HG02981 (cell line): Measurements from ENCODE around the gene NMRK2.
"Not testable (repeated sequence)": the region's sequence is repeated elsewhere in the genome, so short reads cannot be mapped to it uniquely, and the experiment has no call there.

Experiments
- ATAC-seq: cut with Tn5 transposase; IDR thresholded peaks from one replicate; pipeline ENCODE4 v1.9.1; 2021; ENCODE audit warnings: mild to moderate bottlenecking, moderate library complexity; ENCODE audit not compliant: unreplicated experiment

Gene NMRK2

DNA sequence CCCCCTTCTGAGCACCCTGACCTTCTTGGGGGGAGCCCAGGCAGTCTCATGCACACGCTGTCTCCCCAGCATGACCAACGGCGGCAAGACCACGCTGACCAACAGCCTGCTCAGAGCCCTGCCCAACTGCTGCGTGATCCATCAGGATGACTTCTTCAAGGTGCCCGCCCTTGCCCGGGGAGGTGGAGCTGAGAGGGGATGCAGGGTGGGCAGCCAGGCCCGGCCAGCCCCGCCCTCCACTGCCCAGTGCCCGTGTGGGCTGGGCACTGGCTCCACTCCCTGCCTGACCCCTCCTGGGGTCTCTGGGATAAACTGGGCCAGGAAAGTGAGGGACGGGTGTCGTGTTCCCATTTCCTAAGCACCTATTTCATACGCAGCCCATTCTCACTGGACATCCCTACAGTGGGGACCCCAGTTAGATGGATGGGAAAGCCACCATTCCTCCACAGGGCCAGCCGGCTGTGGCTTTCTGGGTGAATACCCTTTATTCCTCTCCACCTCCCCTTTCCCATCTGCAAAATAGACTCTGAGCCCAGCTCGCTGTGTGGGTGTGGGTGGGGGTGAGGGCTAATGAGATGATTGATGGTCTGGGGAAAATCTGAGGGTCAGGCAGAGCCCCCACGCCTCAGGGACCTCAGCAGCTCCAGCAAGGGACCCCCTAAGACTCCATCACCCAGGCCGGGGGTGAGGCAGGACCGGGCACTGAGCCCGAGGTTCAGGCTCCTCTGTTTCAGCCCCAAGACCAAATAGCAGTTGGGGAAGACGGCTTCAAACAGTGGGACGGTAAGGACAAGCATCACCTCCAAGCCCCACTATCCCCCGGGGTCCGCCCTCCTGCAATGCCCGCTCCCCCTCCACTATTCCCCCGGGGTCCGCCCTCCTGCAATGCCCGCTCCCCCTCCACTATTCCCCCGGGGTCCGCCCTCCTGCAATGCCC, 3.9 kb downstream of the NMRK2 start:
- no peak for ATAC-seq

DNA sequence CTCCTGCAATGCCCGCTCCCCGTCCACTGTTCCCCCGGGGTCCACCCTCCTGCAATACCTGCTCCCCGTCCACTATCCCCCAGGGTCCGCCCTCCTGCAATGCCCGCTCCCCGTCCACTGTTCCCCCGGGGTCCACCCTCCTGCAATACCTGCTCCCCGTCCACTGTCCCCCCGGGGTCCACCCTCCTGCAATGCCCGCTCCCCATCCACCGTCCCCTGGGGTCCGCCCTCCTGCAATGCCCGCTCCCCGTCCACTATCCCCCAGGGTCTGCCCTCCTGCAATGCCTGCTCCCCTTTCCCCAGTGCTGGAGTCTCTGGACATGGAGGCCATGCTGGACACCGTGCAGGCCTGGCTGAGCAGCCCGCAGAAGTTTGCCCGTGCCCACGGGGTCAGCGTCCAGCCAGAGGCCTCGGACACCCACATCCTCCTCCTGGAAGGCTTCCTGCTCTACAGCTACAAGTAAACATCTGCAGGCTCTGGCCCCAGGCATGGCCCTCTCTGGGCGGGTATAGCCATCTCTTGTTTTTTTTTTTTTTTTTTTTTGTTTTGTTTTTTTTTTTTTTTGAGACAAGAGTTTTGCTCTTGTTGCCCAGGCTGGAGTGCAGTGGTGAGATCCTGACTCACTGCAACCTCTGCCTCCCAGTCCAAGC, 5.6 kb downstream of the NMRK2 start:
- not testable (repeated sequence) for ATAC-seq

DNA sequence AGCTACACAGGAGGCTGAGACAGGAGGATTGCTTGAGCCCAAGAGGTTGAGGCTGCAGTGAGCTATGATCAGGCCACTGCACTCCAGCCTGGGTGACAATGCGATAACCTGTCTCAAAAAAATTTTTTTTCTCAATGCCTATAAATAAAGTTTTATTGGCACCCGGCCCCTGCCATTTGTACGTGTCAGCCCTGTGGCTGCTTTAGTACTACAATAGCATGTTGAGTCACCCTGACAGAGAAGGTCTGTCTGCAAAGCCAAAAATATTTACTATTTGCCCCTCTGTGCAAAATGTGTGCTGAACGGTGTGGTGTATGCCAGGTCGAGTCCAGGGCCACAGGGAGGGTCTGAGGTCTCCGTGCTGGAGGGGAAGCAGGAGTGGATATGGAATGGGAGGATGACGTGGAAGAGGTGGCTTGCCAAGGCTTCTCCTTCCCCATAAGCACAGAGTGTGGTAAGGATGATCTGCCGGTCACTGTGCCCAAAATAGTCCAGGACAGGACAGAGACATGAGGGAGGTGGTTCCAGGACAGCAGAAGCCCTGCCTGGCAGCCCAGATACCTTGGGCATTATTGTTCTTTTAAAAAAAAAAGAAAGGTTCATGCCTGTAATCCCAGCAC, 10.0 kb downstream of the NMRK2 start:
- ATAC-seq: no peak

DNA sequence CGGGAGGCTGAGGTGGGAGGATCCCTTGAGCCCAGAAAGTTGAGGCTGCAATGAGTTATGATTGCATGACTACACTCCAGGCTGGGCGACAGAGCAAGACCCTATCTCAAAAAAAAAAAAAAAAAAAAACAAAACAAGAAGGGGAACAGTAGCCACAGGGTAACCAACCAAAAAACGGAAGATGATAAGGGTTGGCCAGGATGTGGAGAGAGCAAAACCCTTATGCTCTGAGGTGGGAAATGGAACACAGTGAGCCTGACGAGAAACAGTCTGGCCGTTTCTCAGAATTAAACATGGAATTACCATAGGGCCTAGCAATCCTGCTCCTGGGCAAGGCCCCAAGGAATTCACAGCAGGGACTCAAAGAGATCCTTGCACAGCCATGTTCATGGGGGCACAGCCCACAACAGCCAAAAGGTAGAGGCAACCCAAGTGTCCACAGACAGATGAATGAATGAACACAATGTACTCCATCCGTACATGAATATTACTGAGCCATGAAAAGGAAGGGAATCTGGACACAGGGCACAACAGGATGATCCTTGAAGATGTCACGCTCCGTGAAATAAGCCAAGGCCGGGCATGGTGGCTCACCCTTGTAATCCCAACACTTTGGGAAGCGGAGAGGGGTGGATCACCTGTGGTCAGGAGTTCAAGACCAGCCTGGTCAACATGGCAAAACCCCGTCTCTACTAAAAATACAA, 11.3 kb downstream of the NMRK2 start:
- no peak for ATAC-seq

DNA sequence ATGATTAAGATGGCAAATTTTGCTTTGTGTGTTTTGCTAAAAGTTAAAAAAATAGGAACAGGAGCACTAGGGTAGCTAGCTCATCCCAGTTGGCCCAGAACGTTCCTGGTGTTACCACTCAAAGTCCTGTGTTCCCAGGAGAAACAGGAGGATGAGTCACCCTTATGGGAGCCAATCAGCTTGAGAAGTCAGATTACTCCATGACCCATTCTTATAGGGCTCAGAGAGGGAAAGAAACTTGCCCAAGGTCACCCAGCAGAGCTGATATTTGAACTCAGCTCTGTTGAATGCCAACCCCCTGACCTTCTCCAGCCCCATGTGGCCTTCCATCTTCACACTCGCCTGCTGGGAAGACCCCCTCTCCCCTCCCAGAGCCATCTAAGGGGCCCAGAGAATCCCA, 13.0 kb downstream of the NMRK2 start:
- no peak for ATAC-seq

DNA sequence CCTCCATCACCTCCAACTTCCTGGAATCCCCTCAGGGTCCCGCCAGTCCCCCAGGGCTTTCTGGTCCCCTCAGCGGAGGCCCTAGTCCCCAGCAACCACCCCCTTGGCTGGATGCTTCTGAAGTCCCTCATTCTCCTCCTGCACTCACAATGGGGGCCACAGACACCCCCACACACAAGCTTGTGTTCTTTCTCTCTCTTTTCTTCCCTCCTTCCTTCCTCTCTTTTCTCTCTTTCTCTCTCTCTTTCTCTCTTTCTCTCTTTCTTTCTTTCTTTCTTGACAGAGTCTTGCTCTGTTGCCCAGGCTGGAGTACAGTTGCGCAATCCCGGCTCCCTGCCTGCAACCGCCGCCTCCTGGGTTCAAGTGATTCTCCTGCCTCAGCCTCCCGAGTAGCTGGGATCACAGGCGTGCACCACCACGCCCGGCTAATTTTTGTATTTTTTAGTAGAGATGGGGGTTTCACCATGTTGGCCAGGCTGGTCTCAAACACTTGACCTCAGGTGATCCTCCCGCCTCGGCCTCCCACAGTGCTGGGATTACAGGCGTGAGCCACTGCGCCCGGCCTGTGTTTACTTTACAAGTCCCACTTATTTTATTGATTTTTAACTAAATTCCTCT, 14.6 kb downstream of the NMRK2 start:
- ATAC-seq: not testable (repeated sequence)

DNA sequence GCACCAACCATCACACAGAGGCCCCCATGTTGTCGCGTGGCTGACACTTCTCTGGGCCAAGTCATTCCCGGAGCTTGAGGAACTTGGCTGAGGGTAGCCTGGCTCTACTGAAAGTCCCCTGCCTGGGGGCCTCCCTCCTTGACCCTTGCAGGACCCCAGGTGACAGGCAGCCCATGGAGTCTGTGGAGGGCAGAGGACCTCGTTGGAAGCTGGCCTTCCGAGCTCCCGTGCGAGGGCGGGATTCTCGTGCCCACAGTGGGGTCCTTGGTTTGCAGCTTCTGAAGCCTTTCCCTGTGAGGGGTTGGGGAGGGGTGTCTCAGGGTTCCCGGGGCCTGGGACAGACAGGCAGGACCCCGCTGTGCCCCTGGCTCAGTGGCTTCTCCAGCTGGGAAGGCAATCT, 16.4 kb downstream of the NMRK2 start:
- ATAC-seq: no peak

DNA sequence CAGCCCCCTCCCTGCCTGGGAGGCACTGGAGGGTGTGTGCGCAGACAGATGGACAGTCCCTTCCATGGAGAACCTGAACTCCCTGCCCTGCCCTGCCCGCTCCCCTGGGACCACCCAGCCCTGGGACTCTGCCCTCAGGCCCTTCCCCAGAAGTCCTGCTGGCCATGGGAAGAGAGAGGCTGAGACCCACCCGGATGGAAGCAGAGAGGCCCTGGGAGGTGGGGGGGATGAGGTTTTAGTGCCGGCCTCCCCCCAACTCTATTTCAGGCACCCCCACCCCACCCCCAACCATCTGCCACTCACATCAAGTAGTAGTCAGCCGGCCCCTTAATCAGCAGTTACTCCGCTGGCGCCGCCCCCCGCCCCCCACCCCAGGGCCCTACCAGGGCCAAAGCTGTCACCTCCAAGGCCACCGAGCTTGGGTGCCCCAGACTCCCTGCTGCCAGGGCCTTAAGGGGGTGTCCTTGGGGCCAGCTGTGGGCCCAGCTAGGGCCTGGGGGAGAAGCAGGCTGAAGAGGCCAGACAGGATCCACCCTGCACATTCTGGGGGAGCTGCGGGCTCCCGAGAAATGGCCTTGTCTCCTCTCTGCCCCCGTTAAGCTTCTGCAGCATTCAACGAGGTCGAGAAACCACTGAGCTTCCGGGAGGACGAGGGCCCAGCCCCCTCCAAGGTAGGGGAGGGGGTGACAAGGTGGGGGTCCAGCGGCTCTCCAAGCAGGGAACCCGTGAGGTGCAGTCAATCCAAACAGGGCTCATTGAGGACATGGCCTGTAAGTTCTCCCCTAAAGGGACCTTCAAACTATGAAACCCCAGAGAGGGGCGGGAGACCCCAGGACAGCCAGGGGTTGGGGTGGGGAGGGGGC, 17.4 kb downstream of the NMRK2 start:
- ATAC-seq: no peak

DNA sequence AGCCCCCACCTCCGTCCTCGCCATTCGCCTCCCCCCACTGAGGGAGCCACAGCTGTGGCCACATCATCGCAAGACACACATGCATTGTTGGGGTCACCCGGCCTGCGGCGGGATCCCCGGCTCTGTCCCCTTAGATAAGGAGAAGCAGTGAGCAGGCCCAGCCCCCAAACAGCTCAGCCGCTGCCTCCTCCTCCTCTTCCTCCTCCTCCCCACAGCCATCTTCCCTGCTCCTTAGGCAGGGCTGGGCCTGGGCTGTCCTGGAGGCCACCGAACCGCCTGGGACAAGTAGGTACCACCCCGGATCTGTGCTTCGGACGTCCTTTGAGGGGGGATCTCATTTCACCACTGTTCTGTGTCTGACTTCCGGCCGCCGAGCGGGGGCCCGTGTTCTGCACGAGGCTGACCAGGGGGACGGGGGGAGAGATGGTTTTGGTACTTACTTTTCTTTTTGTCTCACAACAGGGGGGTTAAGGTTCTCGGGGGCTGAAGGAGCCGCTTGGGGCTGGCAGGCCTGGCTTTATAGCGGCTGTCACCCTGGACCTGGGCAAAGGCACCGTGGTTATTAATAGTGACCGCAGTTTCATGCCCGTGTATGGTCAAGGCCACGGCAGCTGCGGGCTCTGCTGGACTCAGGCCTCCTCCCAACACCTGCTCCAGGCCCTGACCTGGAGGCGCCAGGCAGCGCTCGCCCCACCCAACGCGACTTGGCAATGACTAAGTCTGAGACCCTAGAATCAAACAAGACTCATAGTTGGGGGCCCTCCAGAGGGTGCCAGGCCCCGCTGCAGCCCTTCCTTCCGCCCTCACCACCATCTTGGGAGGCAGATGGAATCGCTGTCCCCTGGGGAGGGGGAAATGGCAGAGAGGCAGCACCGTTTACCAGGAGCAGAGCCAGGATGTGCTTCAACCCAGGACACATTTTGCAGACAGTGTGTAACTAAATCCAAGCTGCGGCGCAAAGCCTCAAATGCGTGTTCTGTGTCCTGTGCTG, 18.3 kb downstream of the NMRK2 start:
- no peak for ATAC-seq

DNA sequence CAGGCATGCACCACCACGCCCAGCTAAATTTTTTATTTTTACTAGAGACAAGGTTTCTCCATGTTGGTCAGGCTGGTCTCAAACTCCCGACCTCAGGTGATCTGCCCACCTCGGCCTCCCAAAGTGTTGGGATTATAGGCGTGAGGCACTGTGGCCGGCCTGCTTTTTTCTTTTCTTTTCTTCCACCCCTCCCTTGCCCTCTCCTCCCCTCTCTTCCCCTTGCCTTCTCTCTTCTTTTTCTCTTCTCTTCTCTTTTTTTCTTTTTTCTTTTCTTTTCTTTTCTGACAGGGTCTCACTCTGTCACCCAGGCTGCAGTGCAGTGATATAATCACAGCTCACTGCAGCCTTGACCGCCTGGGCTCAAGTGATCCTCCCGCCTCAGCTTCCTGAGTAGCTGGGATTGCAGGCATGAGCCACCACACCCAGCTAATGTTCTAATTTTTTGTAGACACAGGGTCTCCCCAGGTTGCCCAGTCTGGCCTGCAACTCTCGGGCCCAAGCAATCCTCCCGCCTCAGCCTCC, 19.9 kb downstream of the NMRK2 start:
- not testable (repeated sequence) for ATAC-seq

DNA sequence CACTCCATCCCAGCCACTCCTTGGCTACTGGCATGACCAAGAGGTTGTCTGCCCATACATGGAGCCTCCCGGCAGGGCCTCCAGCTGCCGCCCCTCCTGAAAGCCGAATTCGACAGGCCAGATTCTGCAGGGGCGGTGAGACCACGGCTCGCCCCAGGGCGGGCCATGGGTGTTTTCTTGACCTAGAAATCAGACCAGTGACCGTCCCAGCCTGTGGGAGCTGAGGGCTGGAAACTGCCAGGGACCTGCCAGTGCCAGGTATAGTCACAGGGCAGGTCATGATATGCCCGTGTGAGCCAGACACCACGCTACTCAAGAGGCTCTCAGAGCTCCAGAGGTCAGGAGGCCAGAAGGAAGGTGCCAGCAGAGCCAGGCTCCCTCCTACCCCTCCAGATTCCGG, 21.2 kb downstream of the NMRK2 start:
- ATAC-seq: no peak

DNA sequence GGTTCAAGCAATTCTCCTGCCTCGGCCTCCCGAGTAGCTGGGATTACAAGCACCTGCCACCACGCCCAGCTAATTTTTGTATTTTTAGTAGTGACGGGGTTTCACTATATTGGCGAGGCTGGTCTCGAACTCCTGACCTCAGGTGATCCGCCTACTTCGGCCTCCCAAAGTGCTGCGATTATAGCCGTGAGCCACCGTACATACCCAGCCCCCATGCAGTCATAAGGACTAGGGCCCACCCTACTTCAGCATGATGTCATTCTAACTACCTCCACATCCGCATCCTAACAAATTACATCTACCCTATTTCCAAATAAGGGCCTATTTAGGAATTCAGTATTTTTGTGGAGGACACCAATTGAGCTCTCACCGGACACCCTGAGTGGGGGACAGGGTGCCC, 22.4 kb downstream of the NMRK2 start:
- not testable (repeated sequence) for ATAC-seq

DNA sequence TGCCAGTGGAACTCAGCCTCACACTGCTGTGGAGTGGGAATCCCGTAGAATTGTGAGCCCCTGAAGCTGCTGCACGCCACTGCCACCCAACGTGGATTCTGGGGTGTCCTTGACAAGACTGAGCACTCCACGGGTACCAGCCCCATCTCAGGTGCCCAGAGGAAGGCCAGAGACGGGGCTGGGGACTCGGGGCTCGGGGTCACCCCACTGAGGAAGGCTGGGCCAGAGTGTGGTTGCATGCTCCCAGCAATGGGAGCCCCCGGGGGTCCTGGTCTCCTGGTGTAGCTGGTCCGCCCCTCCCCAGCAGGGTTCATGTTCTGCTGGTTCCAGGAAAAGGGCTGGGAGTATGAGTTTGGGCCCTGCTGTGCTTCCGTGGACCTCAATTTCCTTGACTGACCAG, 22.8 kb downstream of the NMRK2 start:
- no peak for ATAC-seq

DNA sequence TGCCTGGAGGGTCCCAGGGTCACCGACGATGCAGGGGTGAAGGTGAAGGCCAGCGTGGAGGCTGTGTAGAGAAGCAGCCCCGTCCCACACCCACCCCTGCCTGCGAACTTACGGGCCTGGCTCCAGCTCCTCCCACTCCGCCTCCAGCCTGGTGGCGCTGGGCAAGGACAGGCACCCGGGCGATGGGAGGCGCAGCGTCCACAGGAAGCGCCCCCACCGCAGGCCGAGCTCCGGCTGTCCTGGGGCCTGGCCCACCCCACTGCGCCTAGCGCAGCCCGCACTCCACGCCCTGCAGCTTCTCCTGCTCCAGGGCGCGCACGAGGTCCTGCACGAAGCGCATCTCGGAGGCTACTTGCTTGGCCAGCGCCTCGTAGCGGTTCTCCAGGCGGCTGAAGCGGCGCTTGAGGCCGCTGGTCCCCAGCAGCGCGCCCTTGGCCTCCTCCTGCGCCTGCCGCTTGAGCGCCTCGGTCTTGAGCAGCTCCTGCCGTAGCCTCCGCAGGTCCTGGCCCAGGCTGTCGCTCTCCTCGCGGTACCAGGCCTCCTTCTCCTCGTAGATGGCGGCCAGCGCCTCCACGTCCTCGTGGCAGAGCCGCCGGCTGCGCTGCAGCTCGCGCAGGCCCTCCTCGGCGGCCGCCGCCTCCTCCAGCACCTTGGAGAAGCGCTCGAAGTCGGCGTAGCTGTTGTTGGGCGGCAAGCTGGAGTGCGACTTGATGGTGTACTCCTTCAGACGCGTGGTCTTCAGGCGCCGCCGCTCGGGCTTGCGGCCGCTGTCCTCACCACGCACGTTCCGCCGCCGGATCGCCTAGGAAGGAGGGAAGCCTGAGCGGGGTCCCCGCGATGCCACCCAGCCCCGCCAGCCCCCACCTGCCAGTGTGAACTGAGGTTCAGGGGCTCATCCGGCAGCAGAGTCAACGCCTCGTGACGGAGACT, 26.2 kb downstream of the NMRK2 start:
- no peak for ATAC-seq

DNA sequence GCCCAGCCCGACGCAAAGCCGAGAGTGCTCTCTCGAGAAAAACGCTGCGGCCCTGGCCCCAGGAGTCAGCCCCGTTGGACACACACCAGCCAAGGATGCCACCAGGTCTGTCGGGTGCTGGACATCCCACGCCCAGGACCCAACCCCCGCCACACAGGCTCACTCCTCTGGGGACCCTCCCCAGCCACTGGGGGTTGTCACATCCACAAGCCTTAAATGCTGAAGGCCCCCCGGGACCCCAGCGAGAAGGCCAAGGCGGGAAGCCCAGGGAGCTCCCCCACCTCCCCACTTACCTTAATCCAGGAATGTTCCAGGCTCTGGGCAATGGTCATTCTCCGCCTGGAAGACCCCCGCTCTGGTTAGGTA, 26.9 kb downstream of the NMRK2 start:
- no peak for ATAC-seq

DNA sequence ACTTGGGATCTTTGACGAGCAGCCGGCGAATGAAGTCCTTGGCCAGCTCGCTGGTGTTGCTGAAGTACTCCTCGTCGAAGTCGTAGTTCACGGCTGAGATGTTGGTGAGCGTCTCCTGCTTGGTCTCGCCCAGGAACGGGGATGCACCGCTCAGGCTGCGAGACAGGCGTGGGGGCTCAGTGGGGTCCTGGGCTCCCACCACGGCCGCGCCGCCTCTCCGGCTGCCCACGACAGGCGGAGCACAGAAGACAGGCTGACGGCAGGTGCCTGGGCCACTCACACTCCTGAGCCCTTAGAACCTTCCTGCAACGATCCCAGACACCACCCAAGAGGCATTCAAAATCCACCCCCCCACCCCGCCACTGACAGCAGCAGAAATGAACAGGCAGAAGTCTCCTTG, 28.1 kb downstream of the NMRK2 start:
- ATAC-seq: no peak

DNA sequence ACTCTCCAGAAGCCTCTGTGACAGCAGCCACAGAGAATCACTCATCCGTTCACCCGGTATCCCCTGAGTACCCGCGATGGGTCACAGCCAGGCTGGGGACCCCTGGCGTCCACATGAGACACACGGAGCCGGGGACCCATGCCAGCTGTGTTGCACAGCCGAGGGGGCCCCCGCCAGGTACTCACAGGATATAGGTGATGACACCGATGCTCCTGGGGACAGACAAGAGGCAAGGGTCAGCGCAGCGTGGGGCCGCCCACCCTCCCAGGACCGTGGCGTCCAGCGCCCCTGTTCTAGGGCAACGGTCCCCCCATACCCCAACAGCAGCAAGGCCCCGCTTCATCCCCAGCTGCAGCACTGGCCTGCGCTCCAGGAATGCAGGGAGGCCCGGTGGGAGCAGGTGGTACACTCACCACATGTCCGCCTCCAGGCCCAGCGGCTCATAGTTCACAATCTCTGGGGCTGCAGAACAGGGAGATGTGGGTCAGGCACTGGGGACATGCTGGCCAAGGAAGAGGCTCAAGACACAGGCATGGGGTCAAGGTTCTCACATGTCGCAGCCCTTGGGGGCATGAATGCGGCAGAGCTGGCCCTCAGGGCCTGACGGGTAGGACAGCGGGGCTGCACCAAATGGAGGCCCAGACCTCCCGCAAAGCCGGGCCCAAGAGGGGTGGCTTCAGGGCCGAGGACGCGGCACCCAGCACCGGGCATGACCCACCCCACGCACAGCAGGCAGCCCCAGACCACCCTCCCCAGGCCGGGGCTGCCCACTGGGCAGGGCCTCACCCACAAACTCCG, 30.8 kb downstream of the NMRK2 start:
- ATAC-seq: no peak
